Measurements from ENCODE around the gene ANKDD1B. TPM values are rescaled to one million over a fixed set of nuclear protein-coding genes. Genes with fewer than 3 reads are reported as not detected.
"Not testable (repeated sequence)": the region's sequence is repeated elsewhere in the genome, so short reads cannot be mapped to it uniquely, and the experiment has no call there.

Gene ANKDD1B
- total RNA-seq, 1 donor: 0.52 TPM

DNA sequence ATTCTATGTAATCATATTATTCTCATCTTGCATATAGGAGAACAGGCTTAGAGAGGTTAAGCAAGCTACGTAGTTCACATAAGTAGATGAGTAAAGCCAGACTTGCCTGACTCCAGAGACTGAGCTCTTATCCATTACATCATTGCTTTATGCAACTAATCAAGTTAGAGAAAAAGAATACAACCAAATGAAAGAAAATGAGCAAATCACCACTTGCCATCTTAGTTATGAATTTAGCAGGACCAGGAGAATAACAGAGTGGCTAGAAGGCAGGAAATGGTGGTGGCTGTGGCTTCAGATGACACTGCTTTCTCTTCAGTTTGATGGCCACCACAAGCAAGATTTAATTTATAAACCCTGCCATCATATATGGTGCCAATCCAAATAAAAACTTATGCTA, 79.4 kb downstream of the ANKDD1B start:
- Histone ChIP-seq H3K4me3 (ENCODE audit: low read length) (no peak overlapping the region), H3K4me1 (ENCODE audit: insufficient read depth, low read length) (no peaks in the 10 kb centered on the region), H3K9me3 (ENCODE audit: low read depth, low read length) (no peaks in the 10 kb centered on the region), H3K27me3 (ENCODE audit: insufficient read depth, low read length) (no peaks in the 10 kb centered on the region)

GRCh38 chr5:75694781-75695180, 83.5 kb downstream of the ANKDD1B start:
- Histone ChIP-seq H3K9me3 (ENCODE audit: low read depth, low read length) (no peaks in the 10 kb centered on the region), H3K4me3 (ENCODE audit: low read length) (no peak overlapping the region), H3K4me1 (ENCODE audit: insufficient read depth, low read length) (no peaks in the 10 kb centered on the region), H3K27me3 (ENCODE audit: insufficient read depth, low read length) (no peaks in the 10 kb centered on the region)

DNA sequence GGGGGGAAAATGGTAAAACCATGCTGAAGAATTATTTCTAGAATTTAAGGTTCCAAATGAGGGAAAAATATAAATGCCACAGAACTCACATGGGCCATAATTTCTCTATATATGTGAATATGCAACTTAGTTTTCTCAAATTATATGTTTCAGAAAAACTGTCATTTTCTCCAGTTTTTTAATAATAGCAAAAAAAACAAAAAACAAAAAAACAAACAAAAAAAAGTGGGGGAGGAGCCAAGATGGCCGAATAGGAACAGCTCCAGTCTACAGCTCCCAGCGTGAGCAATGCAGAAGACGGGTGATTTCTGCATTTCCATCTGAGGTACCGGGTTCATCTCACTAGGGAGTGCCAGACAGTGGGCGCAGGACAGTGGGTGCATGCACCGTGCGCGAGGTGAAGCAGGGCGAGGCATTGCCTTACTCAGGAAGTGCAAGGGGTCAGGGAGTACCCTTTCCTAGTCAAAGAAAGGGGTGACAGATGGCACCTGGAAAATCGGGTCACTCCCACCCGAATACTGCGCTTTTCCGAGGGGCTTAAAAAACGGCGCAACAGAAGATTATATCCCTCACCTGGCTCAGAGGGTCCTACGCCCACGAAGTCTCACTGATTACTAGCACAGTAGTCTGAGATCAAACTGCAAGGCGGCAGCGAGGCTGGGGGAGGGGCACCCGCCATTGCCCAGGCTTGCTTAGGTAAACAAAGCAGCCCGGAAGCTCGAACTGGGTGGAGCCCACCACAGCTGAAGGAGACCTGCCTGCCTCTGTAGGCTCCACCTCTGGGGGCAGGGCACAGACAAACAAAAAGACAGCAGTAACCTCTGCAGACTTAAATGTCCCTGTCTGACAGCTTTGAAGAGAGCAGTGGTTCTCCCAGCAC, 84.5 kb downstream of the ANKDD1B start:
- H3K9me3 ChIP-seq (ENCODE audit: low read depth, low read length); H3K4me3 ChIP-seq (ENCODE audit: low read length); H3K27me3 ChIP-seq (ENCODE audit: insufficient read depth, low read length); H3K4me1 ChIP-seq (ENCODE audit: insufficient read depth, low read length): not testable (repeated sequence)

DNA sequence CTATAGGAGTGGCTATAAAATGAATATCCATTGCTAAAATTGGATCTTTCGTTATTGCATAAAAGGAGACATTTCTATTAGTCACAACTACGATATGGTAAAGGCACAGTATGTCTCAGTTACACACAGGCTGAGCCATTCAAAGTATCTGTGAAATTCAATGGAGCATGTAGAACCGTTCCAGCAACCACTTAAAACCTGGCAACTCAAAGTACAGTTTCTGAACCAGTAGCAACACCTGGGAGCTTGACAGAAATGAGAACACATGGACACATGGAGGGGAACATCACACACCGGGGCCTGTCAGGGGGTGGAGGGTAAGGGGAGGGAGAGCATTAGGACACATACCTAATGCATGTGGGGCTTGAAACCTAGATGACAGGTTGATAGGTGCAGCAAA, 90.6 kb downstream of the ANKDD1B start:
- no peaks in the 10 kb centered on the region for H3K27me3 ChIP-seq (ENCODE audit: insufficient read depth, low read length)
- H3K9me3 ChIP-seq (ENCODE audit: low read depth, low read length): no peaks in the 10 kb centered on the region

DNA sequence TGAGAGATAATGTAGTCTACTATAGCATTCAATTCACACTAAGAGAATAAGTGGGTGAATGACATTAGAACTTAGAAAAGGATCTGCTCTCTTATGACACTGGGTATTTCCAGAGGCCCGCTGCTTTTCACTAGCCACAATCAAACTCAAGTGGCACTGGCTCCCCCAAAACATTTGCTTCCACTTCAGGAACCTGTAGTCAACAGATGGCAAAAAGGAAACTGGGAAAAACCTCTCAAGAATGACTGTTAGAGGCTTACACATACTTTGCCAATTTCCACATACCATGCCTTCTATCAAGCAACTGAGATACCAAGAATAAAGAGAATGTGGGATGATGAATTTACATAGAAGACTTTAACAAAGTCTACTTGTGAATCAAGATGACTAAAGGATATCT, 94.8 kb downstream of the ANKDD1B start:
- Histone ChIP-seq H3K9me3 (ENCODE audit: low read depth, low read length) (no peaks in the 10 kb centered on the region), H3K4me1 (ENCODE audit: insufficient read depth, low read length) (peaks cover 11% of the 10 kb centered on the region), H3K27me3 (ENCODE audit: insufficient read depth, low read length) (no peaks in the 10 kb centered on the region), H3K4me3 (ENCODE audit: low read length) (no peak overlapping the region)

More for the DNA sequence above, 90.6 kb downstream of the ANKDD1B start:
- Histone ChIP-seq H3K4me1 (ENCODE audit: insufficient read depth, low read length) (no peaks in the 10 kb centered on the region), H3K4me3 (ENCODE audit: low read length) (no peak overlapping the region)

GRCh38 chr5:75706775-75707174, 95.5 kb downstream of the ANKDD1B start:
- Histone ChIP-seq H3K4me1 (ENCODE audit: insufficient read depth, low read length) (peaks cover 14% of the 10 kb centered on the region), H3K4me3 (ENCODE audit: low read length) (no peak overlapping the region), H3K27me3 (ENCODE audit: insufficient read depth, low read length) (no peaks in the 10 kb centered on the region), H3K9me3 (ENCODE audit: low read depth, low read length) (no peaks in the 10 kb centered on the region)

GRCh38 chr5:75707911-75708509, 96.8 kb downstream of the ANKDD1B start:
- no peaks in the 10 kb centered on the region for H3K27me3 ChIP-seq (ENCODE audit: insufficient read depth, low read length)

DNA sequence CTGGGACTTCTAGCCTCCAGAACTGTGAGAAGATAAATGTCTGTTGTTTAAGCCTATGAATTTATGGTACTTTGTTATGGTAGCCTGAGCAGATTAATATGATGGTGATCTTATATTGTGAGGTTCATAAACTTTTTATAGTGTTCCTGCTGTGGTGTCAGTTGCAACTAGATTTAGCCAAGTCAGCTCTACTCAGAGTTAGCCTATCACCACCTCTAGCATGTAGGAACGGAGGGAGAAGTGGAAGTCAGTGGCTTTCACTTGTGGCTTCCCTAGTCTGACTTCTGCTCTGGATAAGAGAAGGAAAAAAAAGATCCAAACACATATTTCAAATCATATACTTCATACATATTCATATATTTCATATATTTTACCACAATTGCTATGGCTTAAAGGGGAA, 99.4 kb downstream of the ANKDD1B start:
- Histone ChIP-seq H3K4me1 (ENCODE audit: insufficient read depth, low read length) (peaks cover 15% of the 10 kb centered on the region), H3K4me3 (ENCODE audit: low read length) (no peak overlapping the region), H3K27me3 (ENCODE audit: insufficient read depth, low read length) (no peaks in the 10 kb centered on the region), H3K9me3 (ENCODE audit: low read depth, low read length) (no peaks in the 10 kb centered on the region)

More at GRCh38 chr5:75707911-75708509, 96.8 kb downstream of the ANKDD1B start:
- Histone ChIP-seq H3K4me3 (ENCODE audit: low read length) (no peak overlapping the region), H3K4me1 (ENCODE audit: insufficient read depth, low read length) (peaks cover 14% of the 10 kb centered on the region), H3K9me3 (ENCODE audit: low read depth, low read length) (no peaks in the 10 kb centered on the region)

- no peaks in the 10 kb centered on the region for H3K27me3 ChIP-seq (ENCODE audit: insufficient read depth, low read length)
- no peaks in the 10 kb centered on the region for H3K9me3 ChIP-seq (ENCODE audit: low read depth, low read length)
- no peak overlapping the region for H3K4me3 ChIP-seq (ENCODE audit: low read length)
- peaks cover 20% of the 10 kb centered on the region for H3K4me1 ChIP-seq (ENCODE audit: insufficient read depth, low read length)
Measured at GRCh38 chr5:75711151-75711550, 99.9 kb downstream of the ANKDD1B start.

- no peak overlapping the region for H3K4me3 ChIP-seq (ENCODE audit: low read length)
- no peaks in the 10 kb centered on the region for H3K9me3 ChIP-seq (ENCODE audit: low read depth, low read length)
- H3K4me1 ChIP-seq (ENCODE audit: insufficient read depth, low read length): peaks cover 28% of the 10 kb centered on the region
- no peaks in the 10 kb centered on the region for H3K27me3 ChIP-seq (ENCODE audit: insufficient read depth, low read length)
Measured at GRCh38 chr5:75712091-75712490, 100.8 kb downstream of the ANKDD1B start.

DNA sequence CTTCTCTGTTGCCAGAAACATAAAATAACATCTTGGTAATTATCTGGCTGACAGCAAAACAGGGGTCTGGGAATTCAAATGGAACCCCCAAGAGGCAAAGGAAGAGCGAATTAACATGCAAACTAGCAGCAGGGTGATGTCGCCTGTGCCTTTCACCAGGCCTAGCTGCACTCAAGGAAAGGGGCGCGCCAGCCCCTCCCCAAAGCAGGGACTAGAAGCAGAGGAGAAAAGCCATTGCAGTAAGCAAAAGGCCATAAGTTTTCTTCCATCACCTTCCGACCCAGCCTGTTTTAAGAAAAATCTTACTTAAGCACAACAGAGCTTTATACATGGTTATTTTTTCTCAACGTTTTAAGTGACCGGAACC, 105.4 kb downstream of the ANKDD1B start:
- Histone ChIP-seq H3K4me1 (ENCODE audit: insufficient read depth, low read length) (peaks cover 29% of the 10 kb centered on the region), H3K4me3 (ENCODE audit: low read length) (peak overlapping the region; percentile 65), H3K27me3 (ENCODE audit: insufficient read depth, low read length) (no peaks in the 10 kb centered on the region), H3K9me3 (ENCODE audit: low read depth, low read length) (no peaks in the 10 kb centered on the region)

- Histone ChIP-seq H3K4me1 (ENCODE audit: insufficient read depth, low read length) (peaks cover 29% of the 10 kb centered on the region), H3K9me3 (ENCODE audit: low read depth, low read length) (no peaks in the 10 kb centered on the region), H3K4me3 (ENCODE audit: low read length) (peak within 1 kb of the TSS; percentile 65)
Measured at GRCh38 chr5:75717082-75717922, 106.0 kb downstream of the ANKDD1B start, which contains the start of gene POC5. TSS of gene POC5 (minus strand) at chr5:75717437. CDS start at chr5:75712937, 4,500 bp downstream.

DNA sequence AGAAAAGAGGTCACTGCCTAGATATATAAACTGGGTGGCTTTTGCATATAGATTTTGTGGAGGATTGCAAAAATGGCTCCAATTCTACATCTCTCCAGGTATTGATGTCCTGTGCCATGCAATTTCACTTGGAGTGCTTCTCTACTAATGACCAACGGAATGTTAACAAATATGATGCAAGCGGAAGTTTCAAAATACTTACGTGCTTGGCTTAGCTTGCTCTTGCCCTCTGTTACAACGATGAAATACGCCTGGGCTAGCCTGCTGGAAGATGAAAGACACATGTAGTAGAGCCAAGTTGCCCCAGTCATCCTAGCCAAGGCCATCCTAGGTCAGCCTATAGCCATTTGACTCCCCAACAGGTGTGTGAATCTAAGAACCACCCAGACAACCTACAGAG, 109.6 kb downstream of the ANKDD1B start:
- Histone ChIP-seq H3K27me3 (ENCODE audit: insufficient read depth, low read length) (no peaks in the 10 kb centered on the region), H3K4me1 (ENCODE audit: insufficient read depth, low read length) (peaks cover 26% of the 10 kb centered on the region), H3K9me3 (ENCODE audit: low read depth, low read length) (no peaks in the 10 kb centered on the region), H3K4me3 (ENCODE audit: low read length) (no peak overlapping the region)

More at GRCh38 chr5:75717082-75717922, 106.0 kb downstream of the ANKDD1B start, which contains the start of gene POC5:
- H3K27me3 ChIP-seq (ENCODE audit: insufficient read depth, low read length): no peaks in the 10 kb centered on the region

Measured in mononuclear cell (primary cell).